ENCODE measurements around the gene ASB2. TPM values are rescaled to one million over a fixed set of nuclear protein-coding genes. Genes with fewer than 3 reads are reported as not detected.

ASB2 gene
- total RNA-seq, 2 donors from 2014 or later: 1.3 to 13.4 TPM

DNA sequence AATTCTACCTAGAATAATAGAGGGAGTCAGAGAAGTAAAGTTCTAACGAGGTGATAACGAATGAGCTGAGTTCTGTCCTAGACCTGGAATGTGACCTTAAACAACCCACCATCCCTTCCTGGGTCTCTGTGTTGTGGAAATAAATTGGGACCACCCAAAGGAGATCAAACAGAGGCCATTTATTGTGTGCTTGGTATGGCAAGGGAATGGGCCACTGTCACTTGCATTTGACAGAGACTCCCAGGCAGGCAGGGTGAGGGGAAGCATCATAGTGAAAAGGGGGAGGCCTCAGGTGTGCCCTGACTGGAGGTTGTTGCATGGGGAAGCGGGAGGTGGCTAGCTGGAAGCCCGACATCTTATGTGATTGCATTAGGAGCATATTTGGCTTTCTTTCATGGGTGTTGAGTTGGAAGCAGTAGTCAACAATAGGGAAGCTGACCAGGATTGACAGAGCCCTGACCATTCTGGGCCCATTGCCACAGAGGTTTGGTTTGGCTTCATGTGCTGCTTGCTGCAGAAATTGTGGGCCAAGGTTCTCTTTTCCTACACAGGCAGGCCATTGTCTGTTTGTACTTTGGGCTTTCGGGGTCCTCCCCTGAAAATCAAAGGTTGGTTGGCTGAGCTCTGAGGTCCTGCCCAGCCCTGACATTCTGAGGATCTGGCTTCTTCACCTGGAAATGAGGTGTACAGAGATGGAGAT lies 66.8 kb downstream of the ASB2 start:
- Histone ChIP-seq H3K9ac (ENCODE audit: low read depth in 2 of 2, low read length in 2 of 2) (no peak overlapping the region), H3K9me3 (no peaks in the 10 kb centered on the region), H3K36me3 (no peaks in the 10 kb centered on the region), H3K27me3 (no peaks in the 10 kb centered on the region), H3K27ac (no peak overlapping the region), H3K4me3 (no peak overlapping the region), H3K4me1 (no peaks in the 10 kb centered on the region)
- DNase-seq: no peak
- intact Hi-C loops (cut with DNase I): no loop called here
- TF ChIP-seq CTCF (IDR thresholded peaks at IDR 0.05): no peak

GRCh38 chr14:93906341-93907329 lies 69.7 kb downstream of the ASB2 start:
- Histone ChIP-seq H3K36me3 (no peaks in the 10 kb centered on the region), H3K9ac (ENCODE audit: low read depth in 2 of 2, low read length in 2 of 2) (no peak overlapping the region), H3K27ac (no peak overlapping the region), H3K4me1 (no peaks in the 10 kb centered on the region), H3K27me3 (no peaks in the 10 kb centered on the region), H3K4me3 (no peak overlapping the region), H3K9me3 (no peaks in the 10 kb centered on the region)
- TF ChIP-seq CTCF (IDR thresholded peaks at IDR 0.05): peak; percentile 37
- DNase-seq: peak; percentile 69
- intact Hi-C loops (cut with DNase I): no loop called here

DNA sequence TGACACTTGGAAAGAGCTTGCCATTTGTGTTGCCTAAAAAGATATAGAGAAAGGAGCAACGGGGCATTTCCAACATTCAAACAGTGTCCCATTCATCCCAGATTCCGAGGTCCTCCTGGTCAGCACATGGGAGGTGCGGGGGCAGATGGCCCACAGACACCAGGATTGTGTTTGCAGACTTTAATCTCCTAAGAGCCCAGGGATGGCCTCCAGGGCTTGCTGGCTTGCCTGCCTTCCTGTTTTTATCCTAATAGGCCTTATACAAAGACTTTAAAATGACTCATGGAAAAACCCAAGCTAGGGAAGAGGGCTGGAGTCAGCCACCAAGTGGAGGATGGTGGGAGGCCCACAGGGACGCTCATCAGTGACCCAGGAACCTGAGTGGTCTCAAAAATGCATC lies 70.7 kb downstream of the ASB2 start:
- no peaks in the 10 kb centered on the region for H3K36me3 ChIP-seq
- no peaks in the 10 kb centered on the region for H3K4me1 ChIP-seq
- H3K27me3 ChIP-seq: no peaks in the 10 kb centered on the region
- intact Hi-C loops (cut with DNase I): no loop called here
- H3K9ac ChIP-seq (ENCODE audit: low read depth in 2 of 2, low read length in 2 of 2): no peak overlapping the region
- H3K4me3 ChIP-seq: no peak overlapping the region
- no peaks in the 10 kb centered on the region for H3K9me3 ChIP-seq
- no peak for DNase-seq
- no peak overlapping the region for H3K27ac ChIP-seq
- TF ChIP-seq CTCF (IDR thresholded peaks at IDR 0.05): no peak

DNA sequence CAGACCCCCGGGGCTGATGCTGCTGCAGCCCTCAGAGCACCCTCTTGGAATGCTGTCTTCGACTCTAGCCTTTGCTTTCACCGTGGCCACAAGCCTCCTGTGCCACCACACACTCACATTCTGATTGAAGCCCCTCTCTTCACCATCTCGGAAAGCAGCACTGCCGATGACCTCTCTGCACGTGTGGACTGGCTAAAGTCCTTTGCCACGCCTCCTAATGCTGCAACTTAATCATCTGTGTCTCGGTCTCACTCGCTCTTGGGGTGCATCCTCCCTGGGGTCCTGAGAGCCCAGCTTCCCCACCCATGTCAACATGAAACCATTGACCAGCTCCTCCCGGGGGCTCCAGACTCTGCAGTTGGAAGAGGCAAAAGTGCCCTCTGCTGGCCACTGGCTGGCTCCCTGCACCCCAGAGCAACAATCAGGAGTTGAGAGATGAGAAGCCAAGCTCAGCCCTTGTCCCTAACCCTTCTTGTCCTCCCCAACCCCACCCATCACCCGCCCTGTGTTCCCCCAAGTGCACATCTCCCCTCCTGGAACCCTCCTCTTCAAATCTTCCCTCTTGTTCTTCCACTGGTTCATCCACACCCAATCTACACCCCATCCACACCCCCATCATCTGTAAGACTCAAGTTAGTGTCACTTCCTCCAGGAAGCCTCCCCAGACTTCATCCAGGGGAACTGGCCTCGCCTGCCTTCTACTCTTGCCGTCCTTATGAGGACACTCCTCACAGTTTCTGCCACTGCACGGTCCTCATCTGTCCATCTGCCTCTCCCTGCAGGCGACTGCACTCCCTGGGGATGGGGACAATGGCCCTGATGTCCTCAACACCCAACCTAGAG lies 72.8 kb downstream of the ASB2 start:
- H3K9ac ChIP-seq (ENCODE audit: low read depth in 2 of 2, low read length in 2 of 2): no peak overlapping the region
- no peaks in the 10 kb centered on the region for H3K4me1 ChIP-seq
- TF ChIP-seq CTCF (IDR thresholded peaks at IDR 0.05): no peak
- H3K36me3 ChIP-seq: no peaks in the 10 kb centered on the region
- H3K4me3 ChIP-seq: no peak overlapping the region
- no peak overlapping the region for H3K27ac ChIP-seq
- intact Hi-C loops (cut with DNase I): no loop called here
- H3K27me3 ChIP-seq: no peaks in the 10 kb centered on the region
- DNase-seq: no peak
- H3K9me3 ChIP-seq: no peaks in the 10 kb centered on the region
